CD4-positive, alpha-beta T cell treated with Interleukin-6 at 100 ng/mL for 8 hours (primary cell): ENCODE results near the gene C16orf86.

ENCODE experiments used
- DNase-seq: peaks from one replicate; pipeline ENCODE4 v3.0.0-alpha.2; 2020; ENCODE audit warnings: mixed read lengths, low spot score

C16orf86 gene

GRCh38 chr16:67666559-67667452 lies at the start of gene C16orf86, which contains the start of gene ENKD1:
Gene C16orf86 (plus strand): TSS chr16:67666814. CDS start chr16:67666971, 157 bp downstream.
Gene ENKD1 (minus strand): TSS chr16:67666750. CDS start chr16:67666442, 308 bp downstream.
- DNase-seq: peak; percentile 85

- no peak for DNase-seq
Observed at GRCh38 chr16:67628216-67628615, 38.4 kb upstream of the C16orf86 start.

- no peak for DNase-seq
Observed at GRCh38 chr16:67632415-67633172, 34.0 kb upstream of the C16orf86 start.

- DNase-seq: no peak
Observed at GRCh38 chr16:67636713-67637112, 29.9 kb upstream of the C16orf86 start.

GRCh38 chr16:67637625-67638024 lies 29.0 kb upstream of the C16orf86 start:
- no peak for DNase-seq

GRCh38 chr16:67641779-67642708 lies 24.6 kb upstream of the C16orf86 start:
- no peak for DNase-seq

- no peak for DNase-seq
Observed at GRCh38 chr16:67644038-67644437, 22.6 kb upstream of the C16orf86 start.

- no peak for DNase-seq
Observed at GRCh38 chr16:67645397-67646121, 21.1 kb upstream of the C16orf86 start.

DNA sequence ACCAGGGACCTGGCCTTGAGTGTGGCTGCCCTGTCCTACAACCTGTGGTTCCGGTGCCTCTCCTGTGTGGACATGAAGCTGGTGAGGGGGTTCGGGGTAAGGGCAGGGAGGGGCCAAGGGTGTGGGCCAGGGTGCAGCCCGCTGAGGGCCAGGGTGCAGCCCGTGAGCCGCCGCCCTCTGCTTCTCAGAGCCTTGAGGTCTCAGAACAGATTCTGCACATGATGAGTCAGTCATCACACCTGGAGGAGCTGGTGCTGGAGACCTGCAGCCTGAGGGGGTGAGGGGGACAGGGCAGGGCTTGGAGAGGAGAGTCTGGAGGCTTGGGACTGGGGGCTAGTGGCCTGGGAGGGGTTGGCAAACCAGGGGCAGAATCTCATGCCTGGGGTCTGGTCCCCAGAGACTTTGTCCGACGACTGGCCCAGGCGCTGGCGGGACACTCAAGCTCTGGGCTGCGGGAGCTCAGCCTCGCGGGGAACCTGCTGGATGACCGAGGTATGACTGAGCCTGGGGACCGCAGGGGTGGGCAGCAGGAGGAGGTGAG lies 19.4 kb upstream of the C16orf86 start:
- no peak for DNase-seq

DNA sequence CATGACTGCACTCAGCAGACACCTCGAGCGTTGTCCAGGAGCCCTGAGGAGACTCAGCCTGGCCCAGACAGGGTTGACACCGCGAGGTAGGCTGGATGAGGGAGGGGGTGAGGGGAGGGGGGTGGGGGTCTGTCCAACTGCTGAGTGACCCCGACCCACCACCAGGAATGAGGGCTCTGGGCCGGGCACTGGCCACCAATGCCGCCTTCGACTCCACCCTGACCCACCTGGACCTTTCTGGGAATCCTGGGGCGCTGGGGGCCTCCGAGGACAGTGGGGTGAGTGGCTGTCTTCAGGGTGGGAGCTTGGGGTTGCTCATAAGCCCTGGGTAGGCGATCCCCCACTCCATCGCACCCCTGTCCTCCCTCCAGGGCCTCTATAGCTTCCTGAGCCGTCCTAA lies 18.9 kb upstream of the C16orf86 start:
- DNase-seq: no peak

DNA sequence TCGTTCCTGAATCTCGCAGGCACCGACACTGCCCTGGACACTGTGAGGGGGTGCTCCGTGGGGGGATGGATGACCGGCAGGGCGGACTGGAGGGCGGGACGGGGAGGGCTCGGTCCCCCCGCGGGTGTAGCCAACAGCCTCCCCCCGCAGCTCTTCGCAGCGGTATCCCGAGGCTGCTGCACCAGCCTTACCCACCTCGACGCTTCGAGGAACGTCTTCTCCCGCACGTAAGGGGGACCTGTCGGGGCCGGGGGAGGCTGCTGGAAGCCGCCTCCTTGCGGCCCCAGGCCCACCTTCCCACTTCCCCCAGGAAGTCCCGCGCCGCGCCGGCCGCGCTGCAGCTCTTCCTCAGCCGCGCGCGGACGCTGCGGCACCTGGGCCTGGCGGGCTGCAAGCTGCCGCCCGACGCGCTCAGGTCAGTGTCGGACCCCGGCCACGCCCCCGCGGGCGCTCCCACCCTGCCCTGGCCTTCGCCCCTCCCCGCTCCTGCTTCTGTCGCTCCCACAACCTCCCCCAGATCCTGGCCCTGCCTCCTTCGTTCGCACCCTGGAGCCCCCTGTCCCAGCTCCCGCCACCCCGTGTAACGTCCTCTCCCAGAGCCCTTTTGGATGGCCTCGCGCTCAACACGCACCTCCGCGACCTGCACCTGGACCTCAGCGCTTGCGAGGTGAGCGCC lies 18.4 kb upstream of the C16orf86 start:
- no peak for DNase-seq

GRCh38 chr16:67648764-67649407 lies 17.7 kb upstream of the C16orf86 start:
- DNase-seq: no peak

GRCh38 chr16:67649494-67649931 lies 17.1 kb upstream of the C16orf86 start:
- DNase-seq: no peak

- no peak for DNase-seq
Observed at GRCh38 chr16:67650023-67650422, 16.6 kb upstream of the C16orf86 start.

GRCh38 chr16:67651039-67651438 lies 15.6 kb upstream of the C16orf86 start:
- no peak for DNase-seq

DNA sequence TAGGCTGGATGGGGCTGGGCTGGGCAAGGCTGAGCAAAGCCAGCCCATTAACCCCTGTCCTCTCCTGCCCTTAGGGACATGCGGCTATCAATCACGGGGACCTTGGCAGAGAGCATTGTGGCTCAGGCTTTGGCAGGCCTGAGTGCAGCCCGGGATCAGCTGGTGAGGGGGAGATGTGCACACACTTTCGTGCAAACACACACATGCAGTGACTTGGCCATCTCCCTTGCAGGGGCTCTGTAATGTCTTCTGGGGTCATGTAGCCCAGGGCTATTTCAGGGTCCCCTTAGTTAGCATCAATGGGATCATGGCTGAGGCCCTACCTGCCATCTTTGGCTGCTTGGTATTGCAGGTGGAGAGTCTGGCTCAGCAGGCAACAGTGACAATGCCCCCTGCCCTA lies 14.8 kb upstream of the C16orf86 start:
- no peak for DNase-seq

- no peak for DNase-seq
Observed at GRCh38 chr16:67652578-67653127, 14.0 kb upstream of the C16orf86 start.

- DNase-seq: no peak
Observed at GRCh38 chr16:67653128-67653788, 13.4 kb upstream of the C16orf86 start.
